ENCODE measurements around the gene PCDH9. TPM values are rescaled to one million over a fixed set of nuclear protein-coding genes. Genes with fewer than 3 reads are reported as not detected.

Gene PCDH9
- total RNA-seq, 1 donor from 2014 or later = 33.8 TPM

DNA sequence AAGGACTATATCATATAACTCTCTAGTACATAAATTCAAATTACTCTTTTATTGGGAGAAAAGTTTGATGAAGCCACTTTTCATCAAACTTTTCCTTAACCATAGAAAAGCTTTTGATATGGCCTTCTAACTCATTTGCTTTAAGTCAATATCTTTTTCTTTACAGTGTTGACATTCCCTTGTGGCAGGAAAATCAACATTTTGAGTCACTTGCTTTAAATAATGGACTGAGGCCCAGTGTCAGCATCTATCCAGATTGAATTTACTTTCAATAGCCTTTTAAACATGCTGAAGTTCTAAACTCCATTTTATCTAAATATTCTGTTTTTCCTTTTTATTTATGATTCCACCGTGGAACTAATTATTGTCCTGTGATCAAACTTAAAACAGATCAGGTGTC is 62.7 kb downstream of the PCDH9 start:
- Mint-ChIP-seq H3K27me3 (ENCODE audit: unreplicated experiment) (no peaks in the 10 kb centered on the region), H3K9me3 (ENCODE audit: unreplicated experiment) (no peaks in the 10 kb centered on the region), H3K4me3 (ENCODE audit: unreplicated experiment) (no peak overlapping the region), H3K27ac (ENCODE audit: unreplicated experiment) (no peak overlapping the region), H3K36me3 (ENCODE audit: unreplicated experiment) (no peaks in the 10 kb centered on the region), H3K4me1 (ENCODE audit: unreplicated experiment) (no peaks in the 10 kb centered on the region)
- TF ChIP-seq, protein P1, sequence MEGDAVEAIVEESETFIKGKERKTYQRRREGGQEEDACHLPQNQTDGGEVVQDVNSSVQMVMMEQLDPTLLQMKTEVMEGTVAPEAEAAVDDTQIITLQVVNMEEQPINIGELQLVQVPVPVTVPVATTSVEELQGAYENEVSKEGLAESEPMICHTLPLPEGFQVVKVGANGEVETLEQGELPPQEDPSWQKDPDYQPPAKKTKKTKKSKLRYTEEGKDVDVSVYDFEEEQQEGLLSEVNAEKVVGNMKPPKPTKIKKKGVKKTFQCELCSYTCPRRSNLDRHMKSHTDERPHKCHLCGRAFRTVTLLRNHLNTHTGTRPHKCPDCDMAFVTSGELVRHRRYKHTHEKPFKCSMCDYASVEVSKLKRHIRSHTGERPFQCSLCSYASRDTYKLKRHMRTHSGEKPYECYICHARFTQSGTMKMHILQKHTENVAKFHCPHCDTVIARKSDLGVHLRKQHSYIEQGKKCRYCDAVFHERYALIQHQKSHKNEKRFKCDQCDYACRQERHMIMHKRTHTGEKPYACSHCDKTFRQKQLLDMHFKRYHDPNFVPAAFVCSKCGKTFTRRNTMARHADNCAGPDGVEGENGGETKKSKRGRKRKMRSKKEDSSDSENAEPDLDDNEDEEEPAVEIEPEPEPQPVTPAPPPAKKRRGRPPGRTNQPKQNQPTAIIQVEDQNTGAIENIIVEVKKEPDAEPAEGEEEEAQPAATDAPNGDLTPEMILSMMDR (IDR thresholded peaks at IDR 0.05) = no peak
- no peak for DNase-seq (ENCODE audit: extremely low spot score, unreplicated experiment)

DNA sequence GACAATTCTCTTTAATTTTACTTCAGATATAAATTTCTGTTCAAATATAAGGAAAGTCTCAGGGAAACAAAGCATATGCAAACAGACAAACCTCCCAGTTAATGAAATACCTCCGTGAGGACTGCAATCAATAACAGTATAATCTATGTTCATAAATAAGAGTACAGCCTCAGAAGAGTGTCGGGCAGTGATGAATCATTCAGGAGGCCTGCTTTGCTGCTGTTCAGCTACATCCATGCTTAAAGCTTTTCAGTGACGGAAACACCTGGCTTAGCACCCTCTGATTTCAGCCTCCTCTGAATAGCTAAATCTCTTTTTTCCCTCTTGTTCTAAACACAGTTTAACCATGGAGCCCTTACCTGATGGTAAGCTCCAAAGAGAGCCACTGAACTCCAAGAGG is 69.0 kb downstream of the PCDH9 start:
- H3K9me3 Mint-ChIP-seq (ENCODE audit: unreplicated experiment) = peaks cover 7% of the 10 kb centered on the region
- H3K27ac Mint-ChIP-seq (ENCODE audit: unreplicated experiment) = no peak overlapping the region
- H3K27me3 Mint-ChIP-seq (ENCODE audit: unreplicated experiment) = no peaks in the 10 kb centered on the region
- no peak for DNase-seq (ENCODE audit: extremely low spot score, unreplicated experiment)
- no peaks in the 10 kb centered on the region for H3K4me1 Mint-ChIP-seq (ENCODE audit: unreplicated experiment)
- H3K4me3 Mint-ChIP-seq (ENCODE audit: unreplicated experiment) = no peak overlapping the region
- H3K36me3 Mint-ChIP-seq (ENCODE audit: unreplicated experiment) = peaks cover 2% of the 10 kb centered on the region
- TF ChIP-seq, protein P1 (IDR thresholded peaks at IDR 0.05) = no peak

DNA sequence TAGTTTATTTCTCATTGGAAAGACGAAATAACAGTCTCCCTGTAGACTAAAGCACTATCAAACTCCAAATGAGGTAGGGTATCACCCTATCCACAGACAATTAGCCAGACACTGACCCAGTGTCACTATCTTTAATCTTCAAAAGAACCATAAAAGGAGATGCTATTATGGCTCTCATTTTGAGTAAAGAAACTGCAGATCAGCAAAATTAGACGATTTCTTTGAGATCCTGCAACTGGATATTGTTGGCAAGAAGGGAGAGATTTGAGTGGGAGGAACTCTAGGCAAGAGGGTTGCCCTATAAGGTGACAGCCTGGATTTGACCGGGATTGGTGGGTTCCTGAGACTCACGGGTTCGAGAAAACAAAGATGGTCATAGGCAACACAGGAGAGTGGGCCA is 71.2 kb downstream of the PCDH9 start:
- H3K9me3 Mint-ChIP-seq (ENCODE audit: unreplicated experiment) = peaks cover 7% of the 10 kb centered on the region
- H3K27me3 Mint-ChIP-seq (ENCODE audit: unreplicated experiment) = no peaks in the 10 kb centered on the region
- no peaks in the 10 kb centered on the region for H3K4me1 Mint-ChIP-seq (ENCODE audit: unreplicated experiment)
- DNase-seq (ENCODE audit: extremely low spot score, unreplicated experiment) = no peak
- no peak overlapping the region for H3K4me3 Mint-ChIP-seq (ENCODE audit: unreplicated experiment)
- TF ChIP-seq, protein P1 (IDR thresholded peaks at IDR 0.05) = no peak
- no peak overlapping the region for H3K27ac Mint-ChIP-seq (ENCODE audit: unreplicated experiment)
- H3K36me3 Mint-ChIP-seq (ENCODE audit: unreplicated experiment) = peaks cover 2% of the 10 kb centered on the region

DNA sequence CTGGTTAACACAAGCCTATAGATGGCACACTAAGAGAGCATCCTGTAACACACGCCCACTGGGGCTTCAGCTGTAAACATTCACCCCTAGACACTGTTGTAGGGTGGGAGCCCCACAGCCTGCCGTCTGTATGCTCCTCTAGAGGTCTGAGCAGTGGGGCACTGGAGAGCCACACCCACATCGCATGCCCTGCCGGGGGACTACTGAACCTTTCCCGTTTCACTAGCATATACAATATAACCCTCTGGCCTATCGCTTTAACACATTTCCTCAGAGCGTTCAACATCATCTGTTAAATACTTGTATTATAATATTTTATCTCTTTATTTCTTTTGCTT is 73.4 kb downstream of the PCDH9 start:
- no peak for DNase-seq (ENCODE audit: extremely low spot score, unreplicated experiment)
- Mint-ChIP-seq H3K27me3 (ENCODE audit: unreplicated experiment) (no peaks in the 10 kb centered on the region), H3K4me1 (ENCODE audit: unreplicated experiment) (peaks cover 3% of the 10 kb centered on the region), H3K9me3 (ENCODE audit: unreplicated experiment) (peaks cover 7% of the 10 kb centered on the region), H3K36me3 (ENCODE audit: unreplicated experiment) (peaks cover 2% of the 10 kb centered on the region), H3K27ac (ENCODE audit: unreplicated experiment) (no peak overlapping the region), H3K4me3 (ENCODE audit: unreplicated experiment) (no peak overlapping the region)
- TF ChIP-seq, protein P1 (IDR thresholded peaks at IDR 0.05) = no peak

DNA sequence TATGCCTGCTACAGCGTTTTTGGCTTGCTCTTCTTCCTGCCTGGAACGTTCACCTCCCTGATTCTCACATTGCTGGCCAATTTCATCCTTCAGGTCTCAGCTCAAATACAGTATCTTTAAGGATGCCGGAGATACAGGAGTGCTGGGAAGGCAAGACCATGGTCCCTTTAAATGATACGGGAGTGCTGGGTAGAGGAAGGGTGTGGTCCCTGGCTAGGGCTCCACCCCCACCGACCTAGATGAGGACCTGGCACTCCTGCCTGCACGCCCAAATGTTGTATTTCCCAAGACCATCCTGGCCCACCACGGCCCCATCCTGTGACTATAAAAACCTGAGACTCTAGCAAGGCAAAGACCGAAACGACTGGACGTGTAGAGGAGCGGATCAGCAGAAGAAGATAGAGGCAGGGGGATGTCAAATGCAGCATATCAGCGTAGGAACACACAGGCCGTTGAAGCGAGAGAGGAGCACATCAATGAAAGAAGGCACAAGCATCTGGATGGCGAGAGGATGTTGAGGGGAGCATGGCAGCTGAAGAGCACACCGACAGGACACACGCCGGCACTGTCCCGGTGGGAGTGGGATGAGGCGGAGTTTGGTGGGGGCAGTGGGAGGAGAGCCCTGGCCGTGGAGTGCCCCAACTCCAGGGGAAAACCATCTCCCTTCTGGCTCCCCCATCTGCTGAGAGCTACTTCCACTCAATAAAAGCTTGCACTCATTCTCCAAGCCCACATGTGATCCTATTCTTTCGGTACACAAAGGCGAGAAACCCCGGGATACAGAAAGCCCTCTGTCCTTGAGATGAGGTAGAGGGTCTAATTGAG is 74.0 kb downstream of the PCDH9 start:
- H3K4me1 Mint-ChIP-seq (ENCODE audit: unreplicated experiment) = peaks cover 4% of the 10 kb centered on the region
- no peak for DNase-seq (ENCODE audit: extremely low spot score, unreplicated experiment)
- H3K36me3 Mint-ChIP-seq (ENCODE audit: unreplicated experiment) = peaks cover 2% of the 10 kb centered on the region
- no peak overlapping the region for H3K27ac Mint-ChIP-seq (ENCODE audit: unreplicated experiment)
- no peaks in the 10 kb centered on the region for H3K27me3 Mint-ChIP-seq (ENCODE audit: unreplicated experiment)
- peaks cover 7% of the 10 kb centered on the region for H3K9me3 Mint-ChIP-seq (ENCODE audit: unreplicated experiment)
- TF ChIP-seq, protein P1 (IDR thresholded peaks at IDR 0.05) = no peak
- no peak overlapping the region for H3K4me3 Mint-ChIP-seq (ENCODE audit: unreplicated experiment)
